NOMO-1 treated with dmso at 0.1 percent for 144 hours (cell line): ENCODE measurements around the gene C2orf92.

ENCODE experiments used
- DNase-seq: peaks from one replicate; lab custom pipeline; 2025; ENCODE audit not compliant: unreplicated experiment; lab: John Stamatoyannopoulos, UW

C2orf92 gene

GRCh38 chr2:97741686-97742085 is 72.2 kb downstream of the C2orf92 start:
- DNase-seq: no peak

- no peak for DNase-seq
These were observed 72.9 kb downstream of the C2orf92 start for GRCh38 chr2:97742381-97742847.

GRCh38 chr2:97743913-97744312 is 74.4 kb downstream of the C2orf92 start:
- no peak for DNase-seq

- DNase-seq: no peak
These were observed 76.1 kb downstream of the C2orf92 start for GRCh38 chr2:97745474-97746174.

DNA sequence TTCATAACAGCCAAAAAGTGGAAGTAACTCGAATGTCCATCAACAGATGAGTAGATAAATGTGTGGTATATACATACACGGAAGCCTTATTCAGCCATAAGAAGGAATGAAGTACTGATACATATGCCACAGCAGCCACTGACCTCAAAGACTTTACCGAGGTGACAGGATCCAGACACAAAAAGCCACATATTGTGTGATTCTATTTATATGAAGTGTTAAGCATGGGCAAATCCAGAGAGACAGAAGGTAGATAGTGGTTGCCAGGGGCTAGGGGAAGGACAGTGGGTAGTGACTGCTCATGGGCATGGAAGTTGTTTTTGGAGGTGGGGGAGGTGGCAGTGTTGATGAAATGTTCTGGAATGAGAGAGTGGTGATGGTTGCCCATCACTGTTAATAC is 77.8 kb downstream of the C2orf92 start:
- DNase-seq: no peak

DNA sequence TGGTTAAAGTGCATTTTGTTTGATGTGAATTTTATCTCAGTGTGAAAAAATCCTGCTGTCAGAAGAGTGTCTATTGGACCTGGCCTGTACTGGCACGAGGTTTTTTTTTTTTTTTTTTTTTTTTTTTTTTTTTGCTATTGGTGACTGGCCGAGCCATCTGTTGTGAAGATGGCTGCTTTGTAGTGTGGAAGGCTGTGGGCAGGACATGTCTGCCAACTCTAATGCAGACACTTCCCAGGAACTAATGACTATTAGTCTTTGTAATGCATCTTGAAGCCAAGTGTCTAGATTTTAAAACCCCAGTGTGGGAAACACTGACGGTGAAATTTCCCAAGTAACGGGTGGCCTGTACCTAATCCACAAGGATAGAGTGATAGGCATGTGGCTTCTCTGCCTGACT is 78.2 kb downstream of the C2orf92 start:
- DNase-seq: no peak

DNA sequence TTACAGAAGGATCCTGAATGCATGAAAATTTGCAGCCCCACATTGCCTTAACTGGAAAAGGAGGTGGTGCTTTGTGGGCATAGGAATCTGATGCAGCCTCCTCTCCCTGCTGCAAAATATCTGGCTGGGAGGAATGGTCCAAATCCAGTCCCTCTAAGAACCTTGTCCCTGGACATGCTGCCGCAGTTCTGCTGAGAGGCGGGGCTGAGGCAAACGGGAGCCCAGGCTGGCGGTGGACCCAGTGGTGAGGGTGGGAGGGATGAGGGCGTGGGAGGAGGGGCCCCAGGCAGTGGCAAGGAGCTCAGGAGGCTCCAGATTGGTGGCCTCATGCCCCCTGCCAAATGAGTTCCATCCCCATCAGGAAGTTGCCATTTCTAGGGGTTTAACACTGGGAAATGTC is 80.1 kb downstream of the C2orf92 start:
- DNase-seq: no peak

DNA sequence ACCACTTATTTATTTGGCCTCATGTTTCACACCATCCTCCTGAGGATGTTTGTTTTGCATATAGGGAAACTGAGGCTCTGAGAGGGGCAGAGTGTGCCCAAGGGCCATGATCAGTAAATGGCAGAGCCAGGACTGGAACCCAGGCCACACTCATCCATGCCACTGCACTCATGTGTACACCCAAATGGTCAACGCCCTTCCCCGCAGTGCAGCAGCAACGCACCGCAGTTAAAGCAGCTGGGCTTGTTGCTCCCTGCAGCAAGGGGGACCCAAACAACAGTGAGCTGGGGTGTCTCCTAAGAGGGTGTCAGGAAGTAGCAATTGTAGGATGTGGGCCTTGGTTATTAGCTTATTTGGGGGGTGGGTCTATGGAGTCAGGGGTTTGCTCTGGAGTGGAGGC is 80.5 kb downstream of the C2orf92 start:
- no peak for DNase-seq

DNA sequence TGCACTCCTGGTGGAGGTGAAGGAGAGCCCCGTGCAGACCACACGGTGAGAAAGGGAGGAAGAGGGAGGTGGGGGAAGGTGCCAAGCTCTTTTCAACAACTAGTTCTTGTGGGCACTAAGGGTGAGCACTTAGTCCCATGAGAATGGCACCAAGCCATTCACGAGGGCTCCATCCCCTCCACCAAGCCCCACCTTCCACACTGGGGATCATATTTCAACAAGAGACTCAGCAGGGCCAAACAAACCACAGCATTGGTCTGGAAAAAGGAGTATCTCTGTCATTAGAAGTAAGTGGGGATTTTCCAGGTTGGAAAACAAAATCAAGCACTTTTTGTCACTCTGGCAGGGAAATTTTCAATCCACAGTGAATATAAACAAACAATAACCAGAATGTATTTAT is 82.2 kb downstream of the C2orf92 start:
- DNase-seq: no peak
